Breast epithelium (tissue), 3 donors: Measurements from ENCODE around the gene NPR2.

Source experiments
- CTCF ChIP-seq, 3 donors: fragments of 450-650 bp; IDR thresholded peaks; one replicate each; pipeline ENCODE4 v1.5.1; 2016 to 2017; ENCODE audit warnings: antibody characterized with exemption in 3 of 3, mild to moderate bottlenecking in 3 of 3, moderate library complexity in 3 of 3
- POLR2A ChIP-seq: fragments of 450-650 bp; IDR thresholded peaks from one replicate; pipeline ENCODE4 v1.6.1; 2016; ENCODE audit warnings: antibody characterized with exemption, mild to moderate bottlenecking, moderate library complexity
- POLR2AphosphoS5 ChIP-seq, 3 donors: sonication (generic); formaldehyde crosslinking; IDR thresholded peaks; one replicate each; pipeline ENCODE4 v1.6.1; 2017; ENCODE audit warnings: antibody characterized with exemption in 3 of 3

DNA sequence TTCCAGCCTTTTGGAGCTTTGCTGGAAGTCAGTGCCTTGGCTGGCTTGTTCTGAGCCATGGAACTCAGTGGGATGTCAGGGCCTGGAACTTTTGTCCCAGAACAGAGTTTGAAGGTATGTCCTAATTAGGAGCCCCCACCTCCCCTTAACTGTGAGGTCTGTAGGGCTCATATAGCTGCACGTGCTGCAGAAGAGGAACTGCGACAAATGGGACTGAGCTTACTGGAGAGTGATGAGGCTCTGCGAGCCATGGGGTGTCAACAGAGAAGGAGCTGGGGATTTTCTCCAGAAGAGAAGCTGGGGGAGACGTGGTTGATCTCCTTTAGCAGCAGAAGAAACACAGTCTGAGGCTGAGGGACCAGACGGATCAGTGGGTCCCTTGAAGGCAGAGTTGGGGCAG, 48.5 kb downstream of the NPR2 start:
- no peak for TF ChIP-seq CTCF (IDR thresholded peaks at IDR 0.05)
- TF ChIP-seq POLR2AphosphoS5 (IDR thresholded peaks at IDR 0.05), result no peak
- no peak for TF ChIP-seq POLR2A
